Ovary (tissue), 9 donors: ENCODE results near the gene ZDHHC17. TPM values are rescaled to one million over a fixed set of nuclear protein-coding genes. Genes with fewer than 3 reads are reported as not detected.

Experiments used
- DNase-seq, 5 donors: peaks; one replicate each; pipeline ENCODE4 v3.0.0-alpha.2; 2019 to 2020
- H3K27ac ChIP-seq, 2 donors: fragments of 200-600 bp; one replicate each; pipeline versions ENCODE4 v1.5.1 to v1.8.0; 2019 to 2022
- H3K27me3 ChIP-seq: fragments of 200-600 bp; one replicate; pipeline ENCODE4 v1.8.0; 2022
- H3K36me3 ChIP-seq: fragments of 200-600 bp; sonication (generic); one replicate; pipeline ENCODE4 v1.5.1; 2019
- H3K4me1 ChIP-seq: one replicate; pipeline ENCODE4 v1.8.1; 2013; ENCODE audit warnings: mild to moderate bottlenecking, moderate library complexity; ENCODE audit not compliant: insufficient read depth
- H3K4me3 ChIP-seq: fragments of 200-600 bp; sonication (generic); one replicate; pipeline ENCODE4 v1.5.1; 2017
- H3K9me3 ChIP-seq, 2 donors: fragments of 200-600 bp in 1 of 2; sonication (generic) in 1 of 2; one replicate each; pipeline versions ENCODE4 v1.5.1 to v1.8.1; 2013 to 2019; ENCODE audit warnings: mild to moderate bottlenecking in 1 of 2, moderate library complexity in 1 of 2
- EP300 ChIP-seq: sonication (generic); formaldehyde crosslinking; IDR thresholded peaks from one replicate; pipeline ENCODE4 v1.6.1; 2017; ENCODE audit warnings: antibody characterized with exemption
- POLR2A ChIP-seq: fragments of 450-650 bp; IDR thresholded peaks from one replicate; pipeline ENCODE4 v1.6.1; 2017; ENCODE audit warnings: antibody characterized with exemption, mild to moderate bottlenecking, moderate library complexity
- WGBS, 3 donors: extraction: QIAGEN DNeasy Blood & Tissue Kit in 1 of 3; methylation state at CpG; one replicate each; pipeline versions ENCODE4 v1.1.5 to v1.1.7; 2013 to 2017; 5-methylcytosine and 5-hydroxymethylcytosine counted together
- intact Hi-C, 4 donors: fragments of 100-400 bp; cut with DNase I; formaldehyde crosslinking; loops; one replicate each; pipeline versions ENCODE4 v1.11.0 to v1.15.1; 2022 to 2023
- polyA plus RNA-seq, 2 donors: library from polyadenylated mRNA; stranded (reverse); fragments of 200-250 nt in 1 of 2; fragments of 350-450 nt in 1 of 2; fragmentation: Illumina TruSeq in 1 of 2; extraction: RNeasy Lipid Tissue Mini Kit (QIAGEN cat#74804) in 1 of 2; gene quantifications; one replicate each; pipeline ENCODE4 v1.2.3, GENCODE V29; 2013 to 2014
- total RNA-seq, 7 donors: library from RNA; depleted of rRNA in 2 of 7; stranded (reverse); fragments of >200 nt in 2 of 7; fragmentation: NEBNext Ultra II Directional in 3 of 7; extraction: Animal tissue kit (Norgen Biotek cat#: 25700) in 3 of 7; gene quantifications; one replicate each; pipeline versions ENCODE4 v1.1.0 to v1.2.4, GENCODE V29; 2016 to 2023
- TF ChIP-seq, protein P1 (sequence below), 3 donors: fragments of 450-650 bp in 2 of 3; fragments of 200-600 bp in 1 of 3; IDR thresholded peaks; one replicate each; pipeline versions ENCODE4 v1.5.1 to v1.8.0; 2016 to 2022; ENCODE audit warnings: antibody characterized with exemption in 3 of 3, mild to moderate bottlenecking in 1 of 3
- donor health status: DM: no; HTN: no; CAD: no; lungs with moderate emphysema.
- donor health status: DM: no; HTN: no; CAD: no.
- donor health status: Bipolar disorder and iron deficiency.
- donor health status: DM: yes; HTN: yes; CAD: no.
- donor health status: DM: no; HTN: no; CAD: no.
- donor health status: DM: yes; HTN: yes; CAD: no.

ZDHHC17 gene
- total and polyA plus RNA-seq, 9 donors = 19.3 to 76.7 (median 37.6) TPM

DNA sequence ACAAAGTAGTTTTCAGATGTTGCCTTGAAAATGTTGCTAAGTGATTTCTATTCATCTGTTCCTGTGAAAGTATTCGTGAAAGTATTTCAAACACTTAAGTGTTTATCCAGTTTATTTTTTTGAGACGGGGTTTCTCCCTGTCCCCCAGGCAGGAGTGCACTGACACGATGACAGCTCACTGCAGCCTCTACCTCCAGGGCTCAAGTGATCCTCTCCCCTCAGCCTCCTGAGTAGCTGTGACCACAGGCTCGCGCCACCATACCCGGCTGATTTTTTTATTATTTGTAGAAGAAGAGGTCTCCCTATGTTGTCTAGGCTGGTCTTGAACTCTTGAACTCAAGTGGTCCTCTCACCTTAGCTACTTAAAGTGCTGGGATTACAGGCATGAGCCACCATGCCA lies 1.7 kb downstream of the ZDHHC17 start:
- H3K36me3 ChIP-seq = no peaks in the 10 kb centered on the region
- no peaks in the 10 kb centered on the region for H3K27me3 ChIP-seq
- TF ChIP-seq, protein P1, sequence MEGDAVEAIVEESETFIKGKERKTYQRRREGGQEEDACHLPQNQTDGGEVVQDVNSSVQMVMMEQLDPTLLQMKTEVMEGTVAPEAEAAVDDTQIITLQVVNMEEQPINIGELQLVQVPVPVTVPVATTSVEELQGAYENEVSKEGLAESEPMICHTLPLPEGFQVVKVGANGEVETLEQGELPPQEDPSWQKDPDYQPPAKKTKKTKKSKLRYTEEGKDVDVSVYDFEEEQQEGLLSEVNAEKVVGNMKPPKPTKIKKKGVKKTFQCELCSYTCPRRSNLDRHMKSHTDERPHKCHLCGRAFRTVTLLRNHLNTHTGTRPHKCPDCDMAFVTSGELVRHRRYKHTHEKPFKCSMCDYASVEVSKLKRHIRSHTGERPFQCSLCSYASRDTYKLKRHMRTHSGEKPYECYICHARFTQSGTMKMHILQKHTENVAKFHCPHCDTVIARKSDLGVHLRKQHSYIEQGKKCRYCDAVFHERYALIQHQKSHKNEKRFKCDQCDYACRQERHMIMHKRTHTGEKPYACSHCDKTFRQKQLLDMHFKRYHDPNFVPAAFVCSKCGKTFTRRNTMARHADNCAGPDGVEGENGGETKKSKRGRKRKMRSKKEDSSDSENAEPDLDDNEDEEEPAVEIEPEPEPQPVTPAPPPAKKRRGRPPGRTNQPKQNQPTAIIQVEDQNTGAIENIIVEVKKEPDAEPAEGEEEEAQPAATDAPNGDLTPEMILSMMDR (IDR thresholded peaks at IDR 0.05) = no peak
- no peak for TF ChIP-seq EP300
- TF ChIP-seq POLR2A = no peak
- peaks cover 3% of the 10 kb centered on the region for H3K4me1 ChIP-seq
- no peak overlapping the region for H3K27ac ChIP-seq
- 53 to 69% (median 54%) methylated on average over 6 of the region's 6 CpGs for WGBS, 3 donors
- DNase-seq = no peak
- no peaks in the 10 kb centered on the region for H3K9me3 ChIP-seq
- H3K4me3 ChIP-seq = peak overlapping the region; percentile 81
- intact Hi-C loops = loop anchor here in 1 of 4 donors (10.0 kb wide), 1 partner anchor 109 kb away; the partner anchor contains the start of gene CSRP2

- Histone ChIP-seq H3K36me3 (no peaks in the 10 kb centered on the region), H3K4me1 (peaks cover 3% of the 10 kb centered on the region), H3K4me3 (no peak overlapping the region), H3K27me3 (no peaks in the 10 kb centered on the region), H3K27ac (no peak overlapping the region), H3K9me3 (no peaks in the 10 kb centered on the region)
- DNase-seq = no peak
- intact Hi-C loops = loop anchor here in 1 of 4 donors (10.0 kb wide), 1 partner anchor 109 kb away; the partner anchor contains the start of gene CSRP2
- TF ChIP-seq, protein P1 (IDR thresholded peaks at IDR 0.05) = no peak
- TF ChIP-seq EP300 = no peak
- no peak for TF ChIP-seq POLR2A
- 89 to 93% (median 93%) methylated on average over 4 of the region's 4 CpGs for WGBS, 3 donors
Measured at GRCh38 chr12:76766161-76766560, 2.2 kb downstream of the ZDHHC17 start.

DNA sequence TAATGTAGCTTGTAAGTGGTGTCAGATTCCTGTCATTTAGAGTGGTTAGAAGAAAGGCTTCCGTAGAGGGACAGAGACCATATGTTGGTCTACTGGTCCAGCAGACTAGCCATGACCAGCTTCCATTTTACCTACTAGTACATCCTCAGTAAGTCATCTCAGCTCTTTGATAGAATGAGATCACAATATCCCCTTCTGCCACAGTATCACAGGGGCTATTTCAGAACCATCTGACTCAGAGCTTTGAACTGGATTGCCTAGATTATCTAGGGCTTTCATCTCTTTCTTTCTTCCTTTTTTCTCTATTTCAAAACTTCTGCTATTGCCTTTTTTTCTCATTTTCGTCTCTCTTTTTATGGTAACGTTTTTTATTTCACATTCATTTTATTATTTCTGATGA lies 4.7 kb downstream of the ZDHHC17 start:
- DNase-seq = no peak
- Histone ChIP-seq H3K4me1 (peaks cover 5% of the 10 kb centered on the region), H3K4me3 (no peak overlapping the region), H3K27me3 (no peaks in the 10 kb centered on the region), H3K27ac (no peak overlapping the region), H3K9me3 (no peaks in the 10 kb centered on the region), H3K36me3 (no peaks in the 10 kb centered on the region)
- 78 to 85% (median 83%) methylated on average over 3 of the region's 3 CpGs for WGBS, 3 donors
- intact Hi-C loops = loop anchor here in 1 of 4 donors (10.0 kb wide), 1 partner anchor 106 kb away; the partner anchor contains the start of gene CSRP2
- TF ChIP-seq, protein P1 (IDR thresholded peaks at IDR 0.05) = no peak
- TF ChIP-seq POLR2A = no peak
- TF ChIP-seq EP300 = no peak

DNA sequence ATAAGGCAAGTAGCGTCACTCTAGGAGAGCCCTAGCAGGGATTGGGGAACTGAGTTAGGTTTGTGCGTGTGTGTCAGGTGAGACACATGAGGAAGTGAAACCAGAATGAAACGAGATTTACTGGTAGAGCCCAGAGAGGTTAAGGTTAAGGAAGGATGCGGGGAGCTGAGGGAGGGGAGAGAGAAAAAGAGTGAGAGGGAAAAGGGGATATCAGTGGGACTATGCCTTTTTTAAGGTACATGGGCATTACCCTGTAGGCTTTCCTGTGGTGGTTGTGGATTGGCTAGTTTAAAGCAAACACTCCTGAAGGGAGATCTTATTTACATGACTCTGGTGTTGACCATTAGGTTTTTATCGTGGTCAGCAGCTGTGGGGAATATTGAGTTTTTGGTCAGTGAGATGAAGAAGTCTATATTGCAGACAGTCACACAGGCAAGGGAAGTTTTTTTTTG lies 13.9 kb downstream of the ZDHHC17 start:
- WGBS, 3 donors = 60 to 72% (median 65%) methylated on average over 5 of the region's 5 CpGs
- Histone ChIP-seq H3K4me1 (peaks cover 3% of the 10 kb centered on the region), H3K27ac (no peak overlapping the region), H3K9me3 (no peaks in the 10 kb centered on the region), H3K4me3 (no peak overlapping the region), H3K36me3 (no peaks in the 10 kb centered on the region), H3K27me3 (no peaks in the 10 kb centered on the region)
- DNase-seq = no peak
- intact Hi-C loops = no loop called here
- TF ChIP-seq POLR2A = no peak
- no peak for TF ChIP-seq EP300
- TF ChIP-seq, protein P1 (IDR thresholded peaks at IDR 0.05) = no peak
